ENCODE results near the gene ADGRG6. TPM values are rescaled to one million over a fixed set of nuclear protein-coding genes. Genes with fewer than 3 reads are reported as not detected.

ADGRG6 gene
- total and polyA plus RNA-seq, 2 donors (not counting 1 experiment from before 2014, with no cell fraction given), result 0.03 TPM; not detected in 1

DNA sequence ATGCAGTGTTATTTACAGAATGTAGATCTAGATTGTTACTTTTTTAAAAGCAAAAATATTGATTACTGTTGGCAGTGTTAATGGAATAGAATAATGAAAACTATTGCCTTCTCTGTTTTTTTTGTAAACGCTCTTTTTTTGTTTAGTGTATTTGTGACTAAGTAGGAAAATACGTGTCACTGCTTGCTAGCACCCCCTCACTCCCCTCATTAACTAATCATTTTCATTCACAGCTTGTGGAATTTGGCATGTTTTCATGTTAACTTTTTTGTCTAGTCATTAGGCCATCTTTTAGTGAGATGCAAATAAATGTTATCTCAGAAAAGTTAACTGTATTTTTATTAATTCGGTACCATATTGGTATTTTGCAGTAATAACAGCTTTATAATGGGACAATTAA is 29.8 kb downstream of the ADGRG6 start:
- WGBS (ENCODE audit: insufficient coverage), result no CpG with 5 or more reads among the region's 3 CpGs
- CTCF ChIA-PET, result no interaction called here
- H3K4me2 ChIP-seq (replicated peaks; ENCODE audit: low read depth, low read length, poor library complexity, severe bottlenecking), result no peak overlapping the region
- no peaks in the 10 kb centered on the region for H3K79me2 ChIP-seq (ENCODE audit: control insufficient read depth, insufficient read depth, low read length)
- H3K9ac ChIP-seq (ENCODE audit: low read length), result no peak overlapping the region
- Mint-ChIP-seq H3K4me1 (no peaks in the 10 kb centered on the region), H3K4me3 (no peak overlapping the region), H3K9me3 (ENCODE audit: insufficient read depth) (no peaks in the 10 kb centered on the region), H3K27me3 (no peaks in the 10 kb centered on the region), H3K27ac (no peak overlapping the region)
- DNase-seq (no peak), ATAC-seq (ENCODE audit: low read depth) (no peak)
- H3K27me3 ChIP-seq (replicated peaks in 1 of 4; ENCODE audit: control extremely low read depth in 1 of 4, control insufficient read depth in 3 of 4, insufficient read depth in 4 of 4, low read length in 3 of 4), result no peaks in the 10 kb centered on the region
- POLR2A ChIA-PET, result no interaction called here
- no peaks in the 10 kb centered on the region for H4K20me1 ChIP-seq (ENCODE audit: control insufficient read depth, insufficient read depth, low read length, poor library complexity, severe bottlenecking)
- H3K9me3 ChIP-seq (ENCODE audit: control extremely low read depth in 1 of 3, control insufficient read depth in 2 of 3, insufficient read depth in 1 of 3, low read length in 2 of 3), result no peaks in the 10 kb centered on the region
- H3K27ac ChIP-seq (ENCODE audit: low read length in 2 of 2), result no peak overlapping the region
- TF ChIP-seq, protein P1, sequence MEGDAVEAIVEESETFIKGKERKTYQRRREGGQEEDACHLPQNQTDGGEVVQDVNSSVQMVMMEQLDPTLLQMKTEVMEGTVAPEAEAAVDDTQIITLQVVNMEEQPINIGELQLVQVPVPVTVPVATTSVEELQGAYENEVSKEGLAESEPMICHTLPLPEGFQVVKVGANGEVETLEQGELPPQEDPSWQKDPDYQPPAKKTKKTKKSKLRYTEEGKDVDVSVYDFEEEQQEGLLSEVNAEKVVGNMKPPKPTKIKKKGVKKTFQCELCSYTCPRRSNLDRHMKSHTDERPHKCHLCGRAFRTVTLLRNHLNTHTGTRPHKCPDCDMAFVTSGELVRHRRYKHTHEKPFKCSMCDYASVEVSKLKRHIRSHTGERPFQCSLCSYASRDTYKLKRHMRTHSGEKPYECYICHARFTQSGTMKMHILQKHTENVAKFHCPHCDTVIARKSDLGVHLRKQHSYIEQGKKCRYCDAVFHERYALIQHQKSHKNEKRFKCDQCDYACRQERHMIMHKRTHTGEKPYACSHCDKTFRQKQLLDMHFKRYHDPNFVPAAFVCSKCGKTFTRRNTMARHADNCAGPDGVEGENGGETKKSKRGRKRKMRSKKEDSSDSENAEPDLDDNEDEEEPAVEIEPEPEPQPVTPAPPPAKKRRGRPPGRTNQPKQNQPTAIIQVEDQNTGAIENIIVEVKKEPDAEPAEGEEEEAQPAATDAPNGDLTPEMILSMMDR (IDR thresholded peaks at IDR 0.05), result no peak
- TF ChIP-seq EZH2 (IDR thresholded peaks at IDR 0.05; ENCODE audit: borderline replicate concordance, insufficient read depth, low read depth, low read length, poor library complexity, severe bottlenecking), result no peak
- no peak overlapping the region for H2AFZ ChIP-seq (ENCODE audit: insufficient read depth, low read depth, low read length, poor library complexity, severe bottlenecking)
- no peaks in the 10 kb centered on the region for H3K4me1 ChIP-seq (ENCODE audit: control insufficient read depth in 2 of 2, insufficient read depth in 2 of 2, low read length in 2 of 2)
- intact Hi-C loops (cut with micrococcal nuclease), result no loop called here
- no peaks in the 10 kb centered on the region for H3K36me3 ChIP-seq (replicated peaks in 1 of 2; ENCODE audit: control extremely low read depth in 1 of 2, control insufficient read depth in 1 of 2, extremely low read depth in 1 of 2, insufficient read depth in 2 of 2, low read length in 1 of 2)
- no peak overlapping the region for H3K4me3 ChIP-seq (ENCODE audit: control extremely low read depth in 1 of 5, extremely low read depth in 1 of 5, insufficient read depth in 1 of 5, low read depth in 2 of 5, low read length in 4 of 5)

DNA sequence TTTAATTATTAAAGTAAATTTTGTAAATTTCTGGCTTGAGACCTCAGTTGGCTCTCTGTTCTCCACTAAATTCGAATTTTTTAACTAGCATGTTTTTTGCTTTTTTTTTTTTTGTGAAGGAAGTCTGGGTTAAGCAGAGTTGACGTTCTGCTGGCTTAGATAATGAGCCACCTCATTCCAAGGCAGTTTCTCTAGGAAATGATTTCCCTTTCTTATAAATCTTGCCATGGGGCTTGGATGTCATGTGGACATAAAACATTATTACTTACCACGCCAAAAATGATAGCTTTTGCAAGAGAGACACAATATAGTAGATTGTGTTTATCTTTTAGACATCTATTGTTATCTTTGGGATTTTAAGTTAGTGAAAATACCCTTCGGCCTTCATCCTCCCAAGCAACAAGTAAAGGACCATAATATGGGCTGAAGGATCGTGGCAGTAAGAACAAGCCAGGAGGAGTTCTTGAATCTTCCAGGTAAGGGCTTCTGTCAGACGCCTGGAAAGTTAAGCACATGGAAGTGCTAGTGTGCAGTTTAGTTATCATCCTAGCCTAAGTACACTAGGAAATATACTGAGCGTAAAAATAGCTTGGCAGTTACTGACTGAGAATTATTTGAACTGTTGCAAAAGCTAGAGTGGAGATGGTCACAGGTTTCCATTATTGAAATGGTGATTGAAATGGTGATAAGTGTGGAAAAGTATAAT is 30.7 kb downstream of the ADGRG6 start:
- DNase-seq (no peak), ATAC-seq (ENCODE audit: low read depth) (no peak)
- Histone ChIP-seq H2AFZ (ENCODE audit: insufficient read depth, low read depth, low read length, poor library complexity, severe bottlenecking) (no peak overlapping the region), H3K79me2 (ENCODE audit: control insufficient read depth, insufficient read depth, low read length) (no peaks in the 10 kb centered on the region), H3K36me3 (replicated peaks in 1 of 2; ENCODE audit: control extremely low read depth in 1 of 2, control insufficient read depth in 1 of 2, extremely low read depth in 1 of 2, insufficient read depth in 2 of 2, low read length in 1 of 2) (no peaks in the 10 kb centered on the region), H3K27ac (ENCODE audit: low read length in 2 of 2) (no peak overlapping the region), H3K27me3 (replicated peaks in 1 of 4; ENCODE audit: control extremely low read depth in 1 of 4, control insufficient read depth in 3 of 4, insufficient read depth in 4 of 4, low read length in 3 of 4) (no peaks in the 10 kb centered on the region), H3K4me1 (ENCODE audit: control insufficient read depth in 2 of 2, insufficient read depth in 2 of 2, low read length in 2 of 2) (no peaks in the 10 kb centered on the region), H3K4me2 (replicated peaks; ENCODE audit: low read depth, low read length, poor library complexity, severe bottlenecking) (no peak overlapping the region), H3K4me3 (ENCODE audit: control extremely low read depth in 1 of 5, extremely low read depth in 1 of 5, insufficient read depth in 1 of 5, low read depth in 2 of 5, low read length in 4 of 5) (no peak overlapping the region), H4K20me1 (ENCODE audit: control insufficient read depth, insufficient read depth, low read length, poor library complexity, severe bottlenecking) (no peaks in the 10 kb centered on the region), H3K9ac (ENCODE audit: low read length) (no peak overlapping the region), H3K9me3 (ENCODE audit: control extremely low read depth in 1 of 3, control insufficient read depth in 2 of 3, insufficient read depth in 1 of 3, low read length in 2 of 3) (no peaks in the 10 kb centered on the region)
- CTCF ChIA-PET, result no interaction called here
- no peak overlapping the region for H3K4me3 Mint-ChIP-seq
- no peaks in the 10 kb centered on the region for H3K27me3 Mint-ChIP-seq
- no CpG with 5 or more reads among the region's 7 CpGs for WGBS (ENCODE audit: insufficient coverage)
- H3K9me3 Mint-ChIP-seq (ENCODE audit: insufficient read depth), result no peaks in the 10 kb centered on the region
- intact Hi-C loops (cut with micrococcal nuclease), result no loop called here
- no peak overlapping the region for H3K27ac Mint-ChIP-seq
- POLR2A ChIA-PET, result no interaction called here
- H3K4me1 Mint-ChIP-seq, result no peaks in the 10 kb centered on the region
- TF ChIP-seq, protein P1 (IDR thresholded peaks at IDR 0.05), result no peak
- no peak for TF ChIP-seq EZH2 (IDR thresholded peaks at IDR 0.05; ENCODE audit: borderline replicate concordance, insufficient read depth, low read depth, low read length, poor library complexity, severe bottlenecking)

All from B cell (primary cell).